IMR-90 (cell line): ENCODE data around the gene IRS2.

ENCODE experiments used
- BHLHE40 ChIP-seq: fragments of 150-350 bp; IDR thresholded peaks from 2 replicates; pipeline ENCODE4 v1.6.1; 2016; ENCODE audit warnings: mild to moderate bottlenecking, low read depth, low read length
- CEBPB ChIP-seq: IDR thresholded peaks from 2 replicates; pipeline ENCODE4 v1.6.1; 2012; ENCODE audit warnings: low read depth, low read length, improper control_type of control experiment
- ELK1 ChIP-seq: fragments of 150-350 bp; IDR thresholded peaks from 2 replicates; pipeline ENCODE4 v1.6.1; 2016; ENCODE audit warnings: low read depth, mild to moderate bottlenecking, low read length, moderate library complexity, borderline replicate concordance
- MAFK ChIP-seq: IDR thresholded peaks from 2 replicates; pipeline ENCODE4 v1.6.1; 2012; ENCODE audit warnings: low read depth, low read length, improper control_type of control experiment
- MAZ ChIP-seq: IDR thresholded peaks from 2 replicates; pipeline ENCODE4 v1.6.1; 2012; ENCODE audit warnings: low read depth, mild to moderate bottlenecking, low read length, improper control_type of control experiment, moderate library complexity, borderline replicate concordance
- MXI1 ChIP-seq: IDR thresholded peaks from 2 replicates; pipeline ENCODE4 v1.6.1; 2012; ENCODE audit warnings: low read depth, mild to moderate bottlenecking, low read length, moderate library complexity, borderline replicate concordance
- POLR2A ChIP-seq: IDR thresholded peaks from 2 replicates; pipeline ENCODE4 v1.6.1; 2012; ENCODE audit warnings: mild to moderate bottlenecking, low read depth, low read length
- RAD21 ChIP-seq: IDR thresholded peaks from 2 replicates; pipeline ENCODE4 v1.6.1; 2012; ENCODE audit warnings: low read length, improper control_type of control experiment
- RCOR1 ChIP-seq: IDR thresholded peaks from 2 replicates; pipeline ENCODE4 v1.6.1; 2012; ENCODE audit warnings: mild to moderate bottlenecking, low read length, improper control_type of control experiment; ENCODE audit not compliant: insufficient replicate concordance
- RFX5 ChIP-seq: IDR thresholded peaks from 2 replicates; pipeline ENCODE4 v1.8.0; 2012; ENCODE audit warnings: low read depth, mild to moderate bottlenecking, low read length, moderate library complexity
- SMC3 ChIP-seq: fragments of 150-350 bp; IDR thresholded peaks from 2 replicates; pipeline ENCODE4 v1.6.1; 2016; ENCODE audit warnings: low read depth, mild to moderate bottlenecking, antibody characterized with exemption, low read length, moderate library complexity
- TF ChIP-seq, protein P1 (sequence below): conservative IDR thresholded peaks from 2 replicates; pipeline ENCODE4 v1.5.1; 2012; ENCODE audit warnings: mild to moderate bottlenecking, low read depth, low read length, improper control_type of control experiment
- TF ChIP-seq, protein P2 (sequence below): fragments of 150-350 bp; IDR thresholded peaks from 2 replicates; pipeline ENCODE4 v1.6.1; 2017; ENCODE audit warnings: mild to moderate bottlenecking, antibody characterized with exemption, low read length, low read depth

- TF ChIP-seq, protein P1, sequence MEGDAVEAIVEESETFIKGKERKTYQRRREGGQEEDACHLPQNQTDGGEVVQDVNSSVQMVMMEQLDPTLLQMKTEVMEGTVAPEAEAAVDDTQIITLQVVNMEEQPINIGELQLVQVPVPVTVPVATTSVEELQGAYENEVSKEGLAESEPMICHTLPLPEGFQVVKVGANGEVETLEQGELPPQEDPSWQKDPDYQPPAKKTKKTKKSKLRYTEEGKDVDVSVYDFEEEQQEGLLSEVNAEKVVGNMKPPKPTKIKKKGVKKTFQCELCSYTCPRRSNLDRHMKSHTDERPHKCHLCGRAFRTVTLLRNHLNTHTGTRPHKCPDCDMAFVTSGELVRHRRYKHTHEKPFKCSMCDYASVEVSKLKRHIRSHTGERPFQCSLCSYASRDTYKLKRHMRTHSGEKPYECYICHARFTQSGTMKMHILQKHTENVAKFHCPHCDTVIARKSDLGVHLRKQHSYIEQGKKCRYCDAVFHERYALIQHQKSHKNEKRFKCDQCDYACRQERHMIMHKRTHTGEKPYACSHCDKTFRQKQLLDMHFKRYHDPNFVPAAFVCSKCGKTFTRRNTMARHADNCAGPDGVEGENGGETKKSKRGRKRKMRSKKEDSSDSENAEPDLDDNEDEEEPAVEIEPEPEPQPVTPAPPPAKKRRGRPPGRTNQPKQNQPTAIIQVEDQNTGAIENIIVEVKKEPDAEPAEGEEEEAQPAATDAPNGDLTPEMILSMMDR, result no peak
- TF ChIP-seq RFX5 (no peak), POLR2A (no peak), RAD21 (no peak), CEBPB (no peak), MAZ (no peak), RCOR1 (no peak), SMC3 (no peak), BHLHE40 (no peak), MAFK (no peak), ELK1 (no peak), MXI1 (no peak)
- TF ChIP-seq, protein P2, sequence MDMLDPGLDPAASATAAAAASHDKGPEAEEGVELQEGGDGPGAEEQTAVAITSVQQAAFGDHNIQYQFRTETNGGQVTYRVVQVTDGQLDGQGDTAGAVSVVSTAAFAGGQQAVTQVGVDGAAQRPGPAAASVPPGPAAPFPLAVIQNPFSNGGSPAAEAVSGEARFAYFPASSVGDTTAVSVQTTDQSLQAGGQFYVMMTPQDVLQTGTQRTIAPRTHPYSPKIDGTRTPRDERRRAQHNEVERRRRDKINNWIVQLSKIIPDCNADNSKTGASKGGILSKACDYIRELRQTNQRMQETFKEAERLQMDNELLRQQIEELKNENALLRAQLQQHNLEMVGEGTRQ, result no peak
Measured at GRCh38 chr13:109733550-109733949, 52.8 kb downstream of the IRS2 start.
